ENCODE measurements around the gene TRAK2.

DNA sequence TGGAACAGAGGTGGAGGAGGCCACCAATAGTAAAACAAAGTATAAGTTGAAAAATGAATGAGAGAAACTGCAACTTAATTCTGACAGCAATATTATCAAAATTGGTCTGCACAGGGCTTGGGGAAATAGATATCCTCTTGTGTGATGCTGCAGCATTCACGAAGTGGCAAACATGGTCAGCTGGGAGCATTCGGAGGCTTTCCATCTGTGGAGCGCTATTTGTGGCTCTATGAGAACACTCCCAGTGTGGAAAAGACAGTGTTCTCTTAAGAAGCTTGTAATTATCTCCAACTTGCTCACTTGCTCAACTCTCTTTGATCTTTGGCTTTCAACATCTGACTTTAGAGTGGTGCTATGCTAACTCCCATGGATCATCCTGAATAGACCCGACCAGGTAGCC, 91.0 kb downstream of the TRAK2 start:
- TF ChIP-seq, protein P1, sequence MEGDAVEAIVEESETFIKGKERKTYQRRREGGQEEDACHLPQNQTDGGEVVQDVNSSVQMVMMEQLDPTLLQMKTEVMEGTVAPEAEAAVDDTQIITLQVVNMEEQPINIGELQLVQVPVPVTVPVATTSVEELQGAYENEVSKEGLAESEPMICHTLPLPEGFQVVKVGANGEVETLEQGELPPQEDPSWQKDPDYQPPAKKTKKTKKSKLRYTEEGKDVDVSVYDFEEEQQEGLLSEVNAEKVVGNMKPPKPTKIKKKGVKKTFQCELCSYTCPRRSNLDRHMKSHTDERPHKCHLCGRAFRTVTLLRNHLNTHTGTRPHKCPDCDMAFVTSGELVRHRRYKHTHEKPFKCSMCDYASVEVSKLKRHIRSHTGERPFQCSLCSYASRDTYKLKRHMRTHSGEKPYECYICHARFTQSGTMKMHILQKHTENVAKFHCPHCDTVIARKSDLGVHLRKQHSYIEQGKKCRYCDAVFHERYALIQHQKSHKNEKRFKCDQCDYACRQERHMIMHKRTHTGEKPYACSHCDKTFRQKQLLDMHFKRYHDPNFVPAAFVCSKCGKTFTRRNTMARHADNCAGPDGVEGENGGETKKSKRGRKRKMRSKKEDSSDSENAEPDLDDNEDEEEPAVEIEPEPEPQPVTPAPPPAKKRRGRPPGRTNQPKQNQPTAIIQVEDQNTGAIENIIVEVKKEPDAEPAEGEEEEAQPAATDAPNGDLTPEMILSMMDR (IDR thresholded peaks at IDR 0.05), result no peak
- no peak for TF ChIP-seq EZH2 (IDR thresholded peaks at IDR 0.05; ENCODE audit: borderline replicate concordance, insufficient read depth, low read depth, low read length, poor library complexity, severe bottlenecking)

All from B cell (primary cell).